H1 (cell line): ENCODE data around the gene YBX1. TPM values are rescaled to one million over a fixed set of nuclear protein-coding genes. Genes with fewer than 3 reads are reported as not detected.

Experiments
- CTCF ChIA-PET: fragments of 300-600 bp; sonication (Branson Sonifier 250); formaldehyde crosslinking; loops from one replicate; lab custom pipeline; 2021; ENCODE audit not compliant: partially characterized antibody; lab: Charles Lee
- POLR2A ChIA-PET: fragments of 300-600 bp; sonication (Branson Sonifier 250); formaldehyde crosslinking; loops from one replicate; lab custom pipeline; 2021; ENCODE audit warnings: inconsistent platforms; ENCODE audit not compliant: partially characterized antibody; lab: Charles Lee
- DNase-seq, 2 experiments: peaks; one replicate each; pipeline versions ENCODE4 v3.0.0 to v3.0.0-alpha.2; 2010 to 2022; ENCODE audit warnings: low spot score in 2 of 2, low read depth in 1 of 2, mixed read lengths in 1 of 2
- FAIRE-seq: peaks from 2 replicates; lab custom pipeline; 2011; peaks lifted over from hg19 to GRCh38; lab: Jason Lieb, UNC
- H2AFZ ChIP-seq: 2 replicates; pipeline ENCODE4 v1.8.1; 2012; ENCODE audit warnings: low read length, inconsistent platforms
- H2AK5ac ChIP-seq: 2 replicates; pipeline ENCODE4 v1.6.1; 2013; ENCODE audit warnings: low read depth, low read length
- H2BK120ac ChIP-seq: replicated peaks from 2 replicates; pipeline ENCODE3; 2013; ENCODE audit warnings: low read depth, low read length, inconsistent platforms
- H2BK12ac ChIP-seq: 2 replicates; pipeline ENCODE4 v1.6.1; 2013; ENCODE audit warnings: low read depth, low read length
- H2BK15ac ChIP-seq: 2 replicates; pipeline ENCODE4 v1.6.1; 2013; ENCODE audit warnings: low read length
- H2BK20ac ChIP-seq: 2 replicates; pipeline ENCODE4 v1.6.1; 2013; ENCODE audit warnings: low read length
- H2BK5ac ChIP-seq: 2 replicates; pipeline ENCODE4 v1.6.1; 2013; ENCODE audit warnings: low read depth, low read length
- H3K14ac ChIP-seq: 2 replicates; pipeline ENCODE4 v1.6.1; 2013; ENCODE audit warnings: inconsistent platforms; ENCODE audit not compliant: insufficient read length
- H3K18ac ChIP-seq: 2 replicates; pipeline ENCODE4 v1.6.1; 2013; ENCODE audit warnings: low read length; ENCODE audit errors: extremely low read depth
- H3K23ac ChIP-seq: 2 replicates; pipeline ENCODE4 v1.6.1; 2013; ENCODE audit warnings: inconsistent platforms; ENCODE audit not compliant: insufficient read length
- H3K23me2 ChIP-seq: 2 replicates; pipeline ENCODE4 v1.6.1; 2013; ENCODE audit warnings: low read depth, low read length
- H3K27ac ChIP-seq: 2 replicates; pipeline ENCODE4 v1.6.1; 2011; ENCODE audit warnings: low read depth, low read length, inconsistent platforms
- H3K27me3 ChIP-seq, 4 experiments: replicated peaks in 1 of 4; 1 replicate in 1 of 4; 2 replicates in 3 of 4; pipeline versions ENCODE4 v1.6.1 to v1.8.1; 2011 to 2013; ENCODE audit warnings: low read length in 3 of 4, mild to moderate bottlenecking in 3 of 4, inconsistent platforms in 2 of 4, mixed read lengths in 2 of 4, moderate library complexity in 1 of 4; ENCODE audit not compliant: control insufficient read depth in 3 of 4, insufficient read depth in 3 of 4; ENCODE audit errors: extremely low read depth in 1 of 4
- H3K36me3 ChIP-seq, 4 experiments: 2 replicates each; pipeline versions ENCODE4 v1.6.1 to v1.8.1; 2011 to 2013; ENCODE audit warnings: mild to moderate bottlenecking in 4 of 4, low read length in 3 of 4, moderate library complexity in 2 of 4, control low read depth in 1 of 4, inconsistent platforms in 1 of 4; ENCODE audit not compliant: insufficient read depth in 4 of 4, control insufficient read depth in 2 of 4
- H3K4ac ChIP-seq: replicated peaks from 2 replicates; pipeline ENCODE3; 2013; ENCODE audit warnings: low read length, low read depth, mixed read lengths, inconsistent platforms; ENCODE audit not compliant: insufficient read length
- H3K4me1 ChIP-seq, 4 experiments: replicated peaks in 1 of 4; 1 replicate in 1 of 4; 2 replicates in 3 of 4; pipeline versions ENCODE4 v1.6.1 to v1.8.1; 2011 to 2013; ENCODE audit warnings: low read length in 3 of 4, inconsistent platforms in 2 of 4, mixed read lengths in 1 of 4; ENCODE audit not compliant: insufficient read depth in 4 of 4, control insufficient read depth in 3 of 4
- H3K4me2 ChIP-seq, 2 experiments: 2 replicates each; pipeline versions ENCODE4 v1.6.1 to v1.8.1; 2011 to 2013; ENCODE audit warnings: low read depth in 2 of 2, low read length in 2 of 2, control low read depth in 1 of 2, inconsistent platforms in 1 of 2, mild to moderate bottlenecking in 1 of 2; ENCODE audit not compliant: insufficient read depth in 1 of 2
- H3K4me3 ChIP-seq, 4 experiments: fragments of 200-600, 300-600 bp in 1 of 4; sonication (generic), shearing (Covaris generic), sonication (Bioruptor Twin) in 1 of 4; 2 replicates each; pipeline versions ENCODE4 v1.5.1 to v1.8.1; 2011 to 2016; ENCODE audit warnings: low read length in 4 of 4, low read depth in 3 of 4, control low read depth in 2 of 4, inconsistent platforms in 2 of 4, mild to moderate bottlenecking in 2 of 4, mixed read lengths in 1 of 4, moderate library complexity in 1 of 4; ENCODE audit not compliant: insufficient read depth in 2 of 4; ENCODE audit errors: extremely low read depth in 1 of 4
- H3K56ac ChIP-seq: replicated peaks from 2 replicates; pipeline ENCODE3; 2013; ENCODE audit warnings: low read depth, mild to moderate bottlenecking, mixed read lengths, low read length, inconsistent platforms; ENCODE audit not compliant: insufficient read length
- H3K79me1 ChIP-seq: 2 replicates; pipeline ENCODE4 v1.6.1; 2013; ENCODE audit warnings: low read depth, low read length, control low read depth
- H3K79me2 ChIP-seq, 2 experiments: 2 replicates each; pipeline versions ENCODE4 v1.6.1 to v1.8.1; 2012 to 2013; ENCODE audit warnings: low read length in 2 of 2, mild to moderate bottlenecking in 2 of 2, inconsistent platforms in 1 of 2; ENCODE audit not compliant: insufficient read depth in 2 of 2, control insufficient read depth in 1 of 2
- H3K9ac ChIP-seq, 4 experiments: replicated peaks in 1 of 4; 1 replicate in 1 of 4; 2 replicates in 3 of 4; pipeline versions ENCODE4 v1.6.1 to v1.8.1; 2011 to 2013; ENCODE audit warnings: low read depth in 3 of 4, low read length in 3 of 4, control low read depth in 2 of 4, mild to moderate bottlenecking in 2 of 4, moderate library complexity in 2 of 4, inconsistent platforms in 1 of 4; ENCODE audit errors: extremely low read depth in 1 of 4
- H3K9me3 ChIP-seq, 2 experiments: 2 replicates each; pipeline versions ENCODE4 v1.6.1 to v1.8.1; 2012 to 2013; ENCODE audit warnings: mild to moderate bottlenecking in 2 of 2, moderate library complexity in 2 of 2, control low read depth in 1 of 2, inconsistent platforms in 1 of 2, low read depth in 1 of 2, low read length in 1 of 2, mixed read lengths in 1 of 2; ENCODE audit not compliant: insufficient read depth in 2 of 2
- H4K20me1 ChIP-seq, 2 experiments: replicated peaks in 1 of 2; 2 replicates each; pipeline versions ENCODE3 to v1.8.1; 2011 to 2013; ENCODE audit warnings: inconsistent platforms in 2 of 2, low read length in 2 of 2, mild to moderate bottlenecking in 1 of 2; ENCODE audit not compliant: insufficient read depth in 2 of 2, control insufficient read depth in 1 of 2
- H4K5ac ChIP-seq: 2 replicates; pipeline ENCODE4 v1.6.1; 2013; ENCODE audit warnings: low read length, low read depth, mixed read lengths, inconsistent platforms; ENCODE audit not compliant: insufficient read length
- H4K8ac ChIP-seq: 2 replicates; pipeline ENCODE4 v1.8.0; 2013; ENCODE audit warnings: mild to moderate bottlenecking, moderate library complexity, low read length, inconsistent platforms; ENCODE audit not compliant: insufficient read depth; ENCODE audit errors: extremely low read depth
- H4K91ac ChIP-seq: replicated peaks from 2 replicates; pipeline ENCODE3; 2013; ENCODE audit warnings: low read length, mixed read lengths, inconsistent platforms; ENCODE audit not compliant: insufficient read length
- CBX8 ChIP-seq: fragments of 300-800, 300-1000 bp; sonication (generic); IDR thresholded peaks from 2 replicates; pipeline ENCODE4 v1.7.1; 2016; ENCODE audit warnings: low read depth, low read length, borderline replicate concordance
- EZH2 ChIP-seq: fragments of 200-600 bp; sonication (generic); IDR thresholded peaks from 2 replicates; pipeline ENCODE4 v1.7.1; 2012; ENCODE audit warnings: low read depth, mild to moderate bottlenecking, moderate library complexity, low read length, inconsistent platforms; ENCODE audit not compliant: severe bottlenecking
- POLR2A ChIP-seq, 2 experiments: IDR thresholded peaks; 1 replicate in 1 of 2; 2 replicates in 1 of 2; pipeline ENCODE4 v1.6.1; 2011; ENCODE audit warnings: low read depth in 2 of 2, low read length in 2 of 2, mild to moderate bottlenecking in 2 of 2; ENCODE audit errors: control extremely low read depth in 1 of 2
- RBBP5 ChIP-seq: IDR thresholded peaks from 2 replicates; pipeline ENCODE4 v1.7.1; 2012; ENCODE audit warnings: low read depth, mild to moderate bottlenecking, inconsistent platforms, low read length, moderate library complexity, borderline replicate concordance
- SAP30 ChIP-seq: fragments of 300-600 bp; sonication (generic); IDR thresholded peaks from 2 replicates; pipeline ENCODE4 v1.7.1; 2012; ENCODE audit warnings: low read length, moderate library complexity, mild to moderate bottlenecking, inconsistent platforms; ENCODE audit not compliant: insufficient read depth, insufficient replicate concordance
- SP1 ChIP-seq: IDR thresholded peaks from 2 replicates; pipeline ENCODE4 v1.6.1; 2011; ENCODE audit warnings: low read depth, low read length
- SUZ12 ChIP-seq: fragments of 200-600 bp; sonication (generic); IDR thresholded peaks from 2 replicates; pipeline ENCODE4 v1.6.1; 2012; ENCODE audit warnings: mild to moderate bottlenecking, inconsistent platforms, low read length, moderate library complexity, mixed read lengths
- WGBS, 2 experiments: shearing (Covaris generic) in 1 of 2; methylation state at CpG; one replicate each; pipeline versions ENCODE4 v1.1.6 to v1.1.7; 2013 to 2015; ENCODE audit warnings: low lambda C conversion rate in 2 of 2, mixed read lengths in 2 of 2, inconsistent platforms in 1 of 2, low coverage in 1 of 2, missing lambda C conversion rate in 1 of 2; ENCODE audit not compliant: insufficient replicate concordance in 2 of 2, insufficient coverage in 1 of 2, insufficient read length in 1 of 2; ENCODE audit errors: extremely low coverage in 1 of 2, missing lambda C conversion rate in 1 of 2; 5-methylcytosine and 5-hydroxymethylcytosine counted together
- polyA plus RNA-seq, 7 experiments: library from polyadenylated mRNA; depleted of rRNA in 3 of 7; stranded (reverse) in 5 of 7; unstranded in 2 of 7; fragments of >200 nt in 5 of 7; fragments of 200-250 nt in 2 of 7; gene quantifications; 1 replicate in 5 of 7; 2 replicates in 1 of 7; 4 replicates in 1 of 7; pipeline versions ENCODE4 v1.2.1 to v1.2.3, GENCODE V29; 2011 to 2013; ENCODE audit warnings: missing spikeins in 2 of 7, mixed read lengths in 2 of 7
- total RNA-seq: library from RNA; stranded (reverse); fragmentation: NEBNext Ultra II Directional; extraction: Animal tissue kit (Norgen Biotek cat#: 25700); gene quantifications from 2 replicates; pipeline ENCODE4 v1.2.1, GENCODE V29; 2021
- TF ChIP-seq, protein P1 (sequence below): IDR thresholded peaks from 2 replicates; pipeline ENCODE4 v1.6.1; 2011; ENCODE audit warnings: low read depth, mild to moderate bottlenecking, low read length; ENCODE audit not compliant: insufficient read depth
- TF ChIP-seq, protein P2 (sequence below): IDR thresholded peaks from 2 replicates; pipeline ENCODE4 v1.6.1; 2011; ENCODE audit warnings: low read length, improper control_type of control experiment

YBX1 gene
- total and polyA plus RNA-seq, 2 of the 8 experiments (the other 6 are each of a cell fraction or from before 2014, with no cell fraction given) = 438 to 1,219 TPM

DNA sequence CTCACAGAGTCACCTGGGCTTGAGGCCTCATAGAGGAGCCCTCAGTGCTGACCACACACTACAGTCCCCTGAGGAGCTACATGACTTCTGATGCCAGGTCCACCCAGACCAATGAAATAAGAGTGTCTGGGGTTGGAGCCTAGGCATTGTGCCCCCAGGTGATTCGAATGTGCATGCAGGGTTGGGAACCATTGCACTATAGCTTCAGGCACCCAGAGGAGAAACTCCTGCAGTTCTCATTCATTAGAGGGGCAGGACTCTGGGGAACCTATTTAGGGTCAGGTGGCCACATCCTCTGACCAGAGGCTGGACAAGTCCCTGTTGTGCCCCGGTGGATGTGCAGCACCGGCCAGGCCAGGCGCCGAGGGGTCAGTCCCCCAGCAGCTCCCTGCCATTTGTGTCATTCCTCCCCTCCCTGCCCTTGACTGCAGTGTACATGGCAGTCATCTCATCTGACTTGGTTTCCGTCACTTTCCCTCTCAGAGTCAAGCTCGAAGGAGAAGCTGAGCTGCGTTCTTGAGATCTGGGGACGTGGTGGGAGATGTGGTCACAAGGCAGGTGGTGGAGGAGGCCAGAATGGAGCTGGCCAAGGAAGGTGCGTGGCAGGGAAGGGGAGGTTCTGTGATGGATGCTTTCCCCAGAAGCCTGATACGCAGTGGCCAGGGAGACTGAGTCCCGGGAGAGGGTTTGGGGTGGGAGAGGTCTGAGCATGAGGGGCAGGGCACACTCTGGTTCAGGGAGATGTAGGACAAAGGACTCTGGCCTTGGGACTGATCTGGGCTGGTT, 51.4 kb downstream of the YBX1 start:
- H3K4ac ChIP-seq = peak overlapping the region; percentile 75
- no peaks in the 10 kb centered on the region for H3K23me2 ChIP-seq
- H4K20me1 ChIP-seq = peaks cover 0 to 3% of the 10 kb centered on the region in 2 experiments
- no peak overlapping the region for H2BK120ac ChIP-seq
- no peaks in the 10 kb centered on the region for H3K79me1 ChIP-seq
- no peak overlapping the region for H3K27ac ChIP-seq
- H2BK5ac ChIP-seq = 0 out of 2 replicates have a peak overlapping the region, but pooled peaks have one; percentile 9
- H4K91ac ChIP-seq = peak overlapping the region; percentile 1
- H3K4me1 ChIP-seq = peaks cover 0 to 7% (median under 1%) of the 10 kb centered on the region in 4 experiments; a peak in 3 of 7 replicates
- CTCF ChIA-PET = interaction anchor here (0.9 to 6.4 kb wide), 5 partner anchors 12 to 155 kb away, joined by 3 to 62 read pairs (median 5); no protein-coding TSS in a partner anchor
- H2BK12ac ChIP-seq = no peak overlapping the region
- H2BK20ac ChIP-seq = no peak overlapping the region
- H3K23ac ChIP-seq = no peak overlapping the region
- no peak overlapping the region for H2AK5ac ChIP-seq
- no peak overlapping the region for H3K4me2 ChIP-seq
- H4K5ac ChIP-seq = no peak overlapping the region
- H3K18ac ChIP-seq = peak overlapping the region; percentile 25; the same call in 1 of the 2 replicates
- no peak overlapping the region; a peak in 1 of 7 replicates for H3K9ac ChIP-seq
- H4K8ac ChIP-seq = no peak overlapping the region
- no peaks in the 10 kb centered on the region for H3K79me2 ChIP-seq
- no peak overlapping the region for H2AFZ ChIP-seq
- H3K9me3 ChIP-seq = no peaks in the 10 kb centered on the region
- H3K14ac ChIP-seq = no peak overlapping the region
- H3K56ac ChIP-seq = no peak overlapping the region
- no peaks in the 10 kb centered on the region for H3K27me3 ChIP-seq
- H3K36me3 ChIP-seq = no peaks in the 10 kb centered on the region
- no peak for FAIRE-seq
- WGBS, 2 experiments = 89% methylated on average over 12 of the region's 12 CpGs; no CpG with 5 or more reads in 1 of the 2 experiments
- TF ChIP-seq CBX8 = no peak
- no peak for TF ChIP-seq POLR2A (IDR thresholded peaks at IDR 0.05; ENCODE audit: control extremely low read depth in 1 of 2, low read depth in 2 of 2, low read length in 2 of 2)
- TF ChIP-seq, protein P1, sequence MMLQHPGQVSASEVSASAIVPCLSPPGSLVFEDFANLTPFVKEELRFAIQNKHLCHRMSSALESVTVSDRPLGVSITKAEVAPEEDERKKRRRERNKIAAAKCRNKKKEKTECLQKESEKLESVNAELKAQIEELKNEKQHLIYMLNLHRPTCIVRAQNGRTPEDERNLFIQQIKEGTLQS = no peak
- no peak for TF ChIP-seq SAP30
- TF ChIP-seq RBBP5 = 0 out of 2 replicates have a peak, but pooled peaks have one; percentile 35
- TF ChIP-seq SP1 = no peak
- TF ChIP-seq SUZ12 = no peak
- TF ChIP-seq EZH2 = no peak
- TF ChIP-seq, protein P2, sequence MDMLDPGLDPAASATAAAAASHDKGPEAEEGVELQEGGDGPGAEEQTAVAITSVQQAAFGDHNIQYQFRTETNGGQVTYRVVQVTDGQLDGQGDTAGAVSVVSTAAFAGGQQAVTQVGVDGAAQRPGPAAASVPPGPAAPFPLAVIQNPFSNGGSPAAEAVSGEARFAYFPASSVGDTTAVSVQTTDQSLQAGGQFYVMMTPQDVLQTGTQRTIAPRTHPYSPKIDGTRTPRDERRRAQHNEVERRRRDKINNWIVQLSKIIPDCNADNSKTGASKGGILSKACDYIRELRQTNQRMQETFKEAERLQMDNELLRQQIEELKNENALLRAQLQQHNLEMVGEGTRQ = no peak
- TF ChIP-seq, all 59 proteins: peak for 1
- POLR2A ChIA-PET = interaction anchor here (0.7 to 1.4 kb wide), 3 partner anchors 27 to 51 kb away, joined by 3 to 6 read pairs (median 3); partner anchors contain the start of gene YBX1
- peak in 1 of 2 experiments; percentile 43 for DNase-seq
- Histone ChIP-seq H2BK15ac (no peak overlapping the region), H3K4me3 (no peak overlapping the region)
